HG03097 (cell line): Measurements from ENCODE around the gene PAK4.
"Not testable (repeated sequence)": the region's sequence is repeated elsewhere in the genome, so short reads cannot be mapped to it uniquely, and the experiment has no call there.

Source experiments
- ATAC-seq: cut with Tn5 transposase; IDR thresholded peaks from one replicate; pipeline ENCODE4 v1.9.1; 2021; ENCODE audit not compliant: unreplicated experiment, low FRiP score

PAK4 gene

GRCh38 chr19:39125554-39126311 is at the start of gene PAK4:
Gene PAK4, plus strand, starts transcription at chr19:39125786. Its CDS starts 43,768 bp downstream, at chr19:39169554.
- peak; percentile 91 for ATAC-seq

GRCh38 chr19:39077323-39077722 is 48.3 kb upstream of the PAK4 start:
- ATAC-seq: no peak

- ATAC-seq: no peak
Measured at GRCh38 chr19:39078436-39079200, 47.0 kb upstream of the PAK4 start.

GRCh38 chr19:39080431-39080830 is 45.2 kb upstream of the PAK4 start:
- ATAC-seq: no peak

GRCh38 chr19:39082167-39082566 is 43.4 kb upstream of the PAK4 start:
- ATAC-seq: no peak

- ATAC-seq: no peak
Measured at GRCh38 chr19:39082745-39083598, 42.6 kb upstream of the PAK4 start.

GRCh38 chr19:39083599-39083982 is 42.0 kb upstream of the PAK4 start:
- ATAC-seq: no peak

- ATAC-seq: no peak
Measured at GRCh38 chr19:39083983-39084731, 41.4 kb upstream of the PAK4 start, which contains the start of gene ACP7. Gene ACP7, plus strand, starts transcription at chr19:39084368. Its CDS starts 902 bp downstream, at chr19:39085270.

GRCh38 chr19:39084732-39085080 is 40.9 kb upstream of the PAK4 start:
- ATAC-seq: no peak

- ATAC-seq: no peak
Measured at GRCh38 chr19:39085392-39085791, 40.2 kb upstream of the PAK4 start.

GRCh38 chr19:39086386-39086785 is 39.2 kb upstream of the PAK4 start:
- ATAC-seq: no peak

- ATAC-seq: no peak
Measured at GRCh38 chr19:39087907-39088686, 37.5 kb upstream of the PAK4 start.

GRCh38 chr19:39090016-39090415 is 35.6 kb upstream of the PAK4 start:
- ATAC-seq: not testable (repeated sequence)

- no peak for ATAC-seq
Measured at GRCh38 chr19:39090881-39091280, 34.7 kb upstream of the PAK4 start.

GRCh38 chr19:39095799-39096540 is 29.6 kb upstream of the PAK4 start:
- not testable (repeated sequence) for ATAC-seq

- ATAC-seq: no peak
Measured at GRCh38 chr19:39097299-39097698, 28.3 kb upstream of the PAK4 start.

GRCh38 chr19:39097721-39098120 is 27.9 kb upstream of the PAK4 start:
- no peak for ATAC-seq

GRCh38 chr19:39098365-39099269 is 27.0 kb upstream of the PAK4 start:
- ATAC-seq: no peak
